NCI-H2107 (cell line): Measurements from ENCODE around the gene GAGE12J.
"Not testable (repeated sequence)": the region's sequence is repeated elsewhere in the genome, so short reads cannot be mapped to it uniquely, and the experiment has no call there.

Source experiments
- DNase-seq: peaks from one replicate; lab custom pipeline; 2025; lab: John Stamatoyannopoulos, UW

GAGE12J gene

DNA sequence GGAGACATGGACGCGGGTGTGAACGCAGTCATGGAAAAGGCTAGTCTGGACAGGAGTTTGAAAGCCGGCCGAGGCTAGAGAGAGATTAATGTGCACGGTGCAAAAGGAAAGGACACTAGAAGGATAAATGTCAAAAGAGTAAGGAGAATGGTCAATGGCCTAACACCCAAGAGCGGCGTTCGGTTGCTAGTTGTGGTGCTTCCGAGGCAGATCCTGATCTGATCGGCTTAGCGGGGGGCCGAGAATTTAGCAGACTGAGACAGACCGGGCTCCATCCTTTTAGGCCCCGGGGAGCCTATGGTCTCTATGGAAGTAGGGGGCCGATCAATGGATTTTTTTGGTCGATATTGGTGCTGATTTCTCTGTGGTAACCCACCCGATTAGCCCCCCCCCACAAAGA lies 11.5 kb upstream of the GAGE12J start:
- no peak for DNase-seq

DNA sequence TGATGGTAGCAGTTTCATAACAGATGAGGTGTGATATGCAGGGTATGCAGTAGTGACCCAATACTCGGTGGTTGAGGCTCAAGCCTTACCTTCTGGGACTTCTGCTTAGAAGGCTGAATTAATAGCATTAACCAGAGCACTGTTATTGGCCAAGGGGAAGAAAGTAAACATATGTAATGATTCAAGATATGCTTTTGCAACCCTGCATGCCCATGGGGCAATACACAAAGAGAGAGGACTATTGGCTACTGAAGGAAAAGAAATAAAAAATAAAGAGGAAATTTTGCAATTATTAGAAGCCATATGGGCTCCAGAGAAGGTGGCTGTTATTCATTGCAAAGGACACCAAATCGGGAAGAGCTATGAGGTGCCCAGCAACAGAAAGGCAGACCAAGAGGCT lies 9.7 kb upstream of the GAGE12J start:
- no peak for DNase-seq

DNA sequence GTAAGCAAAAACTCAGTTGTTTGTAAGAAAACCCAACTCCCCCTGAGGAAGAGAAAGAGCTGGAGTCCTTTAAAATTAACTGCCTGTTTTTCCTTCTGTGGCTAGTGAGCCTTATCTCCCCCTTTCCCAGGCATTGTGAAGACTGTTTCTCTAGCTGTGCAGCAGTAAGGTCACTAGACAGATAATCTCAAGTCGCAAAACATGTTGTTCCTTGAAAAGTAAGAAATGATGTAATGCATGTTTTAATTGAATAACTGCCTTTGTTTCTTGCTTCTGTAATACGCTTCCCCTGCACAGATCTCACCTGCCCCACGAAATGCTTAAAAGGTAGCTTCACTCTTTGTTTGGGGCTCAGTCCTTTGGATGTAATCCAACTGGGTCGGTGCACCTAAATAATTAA lies 5.8 kb upstream of the GAGE12J start:
- DNase-seq = no peak

DNA sequence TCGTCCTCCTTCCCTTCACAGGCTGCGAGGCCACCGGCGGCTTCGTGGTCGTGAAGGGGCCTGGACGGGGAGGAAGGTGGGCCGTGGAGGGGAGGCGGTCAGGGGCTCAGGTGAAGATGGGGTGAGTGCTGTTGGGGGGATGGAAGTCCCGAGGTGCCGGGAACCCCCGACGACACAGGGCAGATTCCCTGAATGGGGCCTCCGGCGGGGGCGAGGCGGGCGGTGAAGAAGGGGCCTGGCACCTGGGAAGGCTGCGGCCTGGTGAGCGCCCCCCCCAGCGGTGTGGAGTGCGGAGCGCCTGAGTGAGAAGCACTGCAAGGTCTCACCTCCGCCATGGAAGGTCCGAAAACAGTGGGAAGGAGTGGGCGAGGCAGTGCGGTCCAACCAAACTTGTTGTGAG lies 429 bp downstream of the GAGE12J start:
- DNase-seq = not testable (repeated sequence)

DNA sequence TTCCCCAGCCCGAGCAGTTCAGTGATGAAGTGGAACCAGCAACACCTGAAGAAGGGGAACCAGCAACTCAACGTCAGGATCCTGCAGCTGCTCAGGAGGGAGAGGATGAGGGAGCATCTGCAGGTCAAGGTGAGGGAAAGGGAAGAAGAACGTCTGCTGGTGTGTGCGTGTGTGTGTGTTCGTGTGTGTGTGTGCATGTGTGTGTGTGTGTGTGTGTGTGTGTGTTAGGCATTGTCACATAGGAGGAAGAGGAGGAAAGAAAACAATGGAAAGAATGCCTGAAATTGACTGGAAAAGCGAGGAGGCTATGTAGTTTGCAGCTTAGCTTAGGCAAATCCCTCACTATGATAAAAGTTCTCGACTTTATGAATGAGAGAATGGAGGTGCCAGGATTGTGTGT lies 1.9 kb downstream of the GAGE12J start:
- DNase-seq = not testable (repeated sequence)

DNA sequence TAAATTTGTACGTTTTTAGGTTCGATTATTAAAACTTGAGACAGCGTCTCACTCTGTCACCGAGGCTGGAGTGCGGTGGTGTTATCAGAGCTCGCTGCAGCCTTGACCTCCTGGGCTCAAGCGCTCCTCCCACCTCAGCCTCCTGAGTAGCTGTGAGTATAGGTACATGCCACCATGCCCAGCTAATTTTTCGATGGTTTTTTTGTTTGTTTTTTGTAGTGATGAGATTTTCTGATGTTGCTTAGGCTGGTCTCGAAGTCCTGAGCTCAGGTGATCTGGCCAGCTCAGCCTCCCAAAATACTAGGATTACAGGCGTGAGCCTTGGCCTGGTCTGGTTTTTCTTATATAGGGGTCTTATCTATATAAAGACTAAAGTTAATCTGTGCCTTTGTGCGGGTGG lies 8.6 kb downstream of the GAGE12J start:
- not testable (repeated sequence) for DNase-seq

DNA sequence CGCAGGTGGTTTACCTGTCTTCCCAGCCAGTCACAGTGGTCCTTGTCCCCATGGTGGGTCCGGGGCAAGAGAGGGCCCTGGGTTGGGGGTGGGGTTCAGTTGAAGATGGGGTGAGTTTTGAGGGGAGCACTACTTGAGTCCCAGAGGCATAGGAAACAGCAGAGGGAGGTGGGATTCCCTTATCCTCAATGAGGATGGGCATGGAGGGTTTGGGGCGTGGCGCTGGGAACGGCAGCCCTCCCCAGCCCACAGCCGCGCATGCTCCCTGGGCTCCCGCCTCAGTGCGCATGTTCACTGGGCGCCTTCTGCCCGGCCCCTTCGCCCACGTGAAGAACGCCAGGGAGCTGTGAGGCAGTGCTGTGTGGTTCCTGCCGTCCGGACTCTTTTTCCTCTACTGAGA lies 9.4 kb downstream of the GAGE12J start, which contains the start of gene GAGE13:
GAGE13 (plus strand) TSS at position 301 of the 400 bp plus-strand sequence. CDS start 1,156 bp downstream, outside the sequence.
- not testable (repeated sequence) for DNase-seq

DNA sequence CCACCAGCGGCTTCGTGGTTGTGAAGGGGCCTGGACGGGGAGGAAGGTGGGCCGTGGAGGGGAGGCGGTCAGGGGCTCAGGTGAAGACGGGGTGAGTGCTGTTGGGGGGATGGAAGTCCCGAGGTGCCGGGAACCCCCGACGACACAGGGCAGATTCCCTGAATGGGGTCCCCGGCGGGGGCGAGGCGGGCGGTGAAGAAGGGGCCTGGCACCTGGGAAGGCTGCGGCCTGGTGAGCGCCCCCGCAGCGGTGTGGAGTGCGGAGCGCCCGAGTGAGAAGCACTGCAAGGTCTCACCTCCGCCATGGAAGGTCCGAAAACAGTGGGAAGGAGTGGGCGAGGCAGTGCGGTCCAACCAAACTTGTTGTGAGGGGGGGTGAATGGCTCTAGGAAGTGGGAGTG lies 10.0 kb downstream of the GAGE12J start:
- not testable (repeated sequence) for DNase-seq

DNA sequence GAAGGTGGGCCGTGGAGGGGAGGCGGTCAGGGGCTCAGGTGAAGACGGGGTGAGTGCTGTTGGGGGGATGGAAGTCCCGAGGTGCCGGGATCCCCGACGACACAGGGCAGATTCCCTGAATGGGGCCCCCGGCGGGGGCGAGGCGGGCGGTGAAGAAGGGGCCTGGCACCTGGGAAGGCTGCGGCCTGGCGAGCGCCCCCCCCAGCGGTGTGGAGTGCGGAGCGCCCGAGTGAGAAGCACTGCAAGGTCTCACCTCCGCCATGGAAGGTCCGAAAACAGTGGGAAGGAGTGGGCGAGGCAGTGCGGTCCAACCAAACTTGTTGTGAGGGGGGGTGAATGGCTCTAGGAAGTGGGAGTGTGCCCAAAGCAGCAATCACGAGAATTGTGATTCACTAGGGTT lies 19.6 kb downstream of the GAGE12J start:
- DNase-seq = not testable (repeated sequence)

DNA sequence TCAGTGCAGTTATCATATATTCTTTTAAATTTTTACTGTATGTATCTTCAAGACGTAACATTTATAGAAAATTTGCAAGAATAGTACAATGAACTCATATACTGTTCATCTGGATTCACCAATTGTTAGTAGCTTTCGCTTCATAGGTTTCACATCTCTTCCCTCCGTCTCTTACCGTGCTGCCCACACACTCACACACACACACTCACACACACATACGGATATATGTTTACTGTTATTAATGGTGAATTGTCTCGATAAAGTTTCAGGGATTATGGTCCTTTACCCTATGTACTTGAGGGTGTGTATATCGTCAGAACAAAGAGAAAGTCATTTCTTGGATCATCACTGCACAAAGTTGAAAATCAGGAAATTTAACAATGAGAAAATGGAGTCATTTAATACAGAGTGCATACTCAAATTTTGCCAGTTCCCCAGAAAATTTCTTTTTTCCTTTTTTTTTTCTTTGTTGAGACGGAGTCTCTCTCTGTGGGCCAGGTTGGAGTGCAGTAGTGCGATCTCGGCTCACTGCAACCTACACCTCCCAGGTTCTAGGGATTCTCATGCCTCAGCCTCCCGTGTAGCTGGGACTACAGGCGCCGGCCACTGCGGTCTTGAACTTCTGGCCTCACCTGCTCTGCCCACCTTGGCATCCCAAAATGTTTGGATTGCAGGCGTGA lies 22.8 kb downstream of the GAGE12J start:
- DNase-seq = not testable (repeated sequence)

DNA sequence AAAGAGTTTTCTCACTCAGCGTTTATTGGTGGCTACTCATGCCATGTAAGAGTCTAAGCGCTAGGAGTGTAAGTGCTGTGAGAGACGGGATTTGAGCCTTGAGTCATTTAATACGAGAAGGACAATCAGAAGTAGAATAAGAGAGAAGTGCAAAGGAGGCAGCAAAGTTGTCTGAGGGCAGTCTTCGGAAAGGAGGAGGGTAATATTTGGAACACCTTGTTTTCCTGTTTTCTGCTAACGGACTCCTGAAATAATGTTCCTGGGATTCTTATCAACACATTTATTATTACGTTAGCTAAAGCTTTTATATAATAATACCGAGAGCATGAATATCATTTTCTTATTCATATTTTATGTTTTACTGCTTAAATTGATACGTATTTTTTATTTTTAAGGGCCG lies 23.6 kb downstream of the GAGE12J start:
- DNase-seq = not testable (repeated sequence)

DNA sequence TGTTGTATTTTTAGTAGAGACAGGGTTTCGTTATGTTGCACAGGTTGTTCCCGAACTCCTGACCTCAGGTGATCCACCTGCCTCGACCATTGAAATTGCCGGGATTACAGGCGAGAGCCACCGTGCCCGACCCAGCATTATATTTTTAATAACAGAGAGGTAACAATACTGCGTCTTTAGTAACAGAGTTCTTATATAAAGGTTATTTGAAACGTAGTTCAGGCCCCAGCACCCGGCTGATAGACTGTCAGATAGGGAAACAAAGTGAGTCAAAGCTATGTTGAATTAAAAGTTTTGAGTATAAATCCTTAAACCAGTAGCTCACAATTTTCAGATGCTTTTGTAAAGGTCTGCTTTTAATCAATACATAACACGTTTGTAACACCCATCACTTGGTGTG lies 24.3 kb downstream of the GAGE12J start:
- not testable (repeated sequence) for DNase-seq
